T-helper 1 cell treated with Interleukin-12 subunit alpha and Interleukin-12 subunit beta and Interleukin-4 antibody, amounts not matched to agents 30 μg/mL and 1 μg/mL, for 36 hours (primary cell): ENCODE data around the gene NAALADL2.

Source experiments
- H3K27ac Mint-ChIP-seq: one replicate; pipeline ENCODE4 v1.8.0; 2021; ENCODE audit warnings: mild to moderate bottlenecking, mixed read lengths
- H3K27me3 Mint-ChIP-seq: one replicate; pipeline ENCODE4 v1.8.0; 2021; ENCODE audit warnings: low read depth, mixed read lengths
- H3K36me3 Mint-ChIP-seq: one replicate; pipeline ENCODE4 v1.8.0; 2021; ENCODE audit warnings: low read depth, mixed read lengths
- H3K4me1 Mint-ChIP-seq: one replicate; pipeline ENCODE4 v1.8.0; 2021; ENCODE audit warnings: low read depth, mixed read lengths
- H3K4me3 Mint-ChIP-seq: one replicate; pipeline ENCODE4 v1.8.0; 2021; ENCODE audit warnings: mild to moderate bottlenecking, moderate library complexity, mixed read lengths
- H3K9me3 Mint-ChIP-seq: one replicate; pipeline ENCODE4 v1.8.0; 2021; ENCODE audit warnings: mixed read lengths

NAALADL2 gene

GRCh38 chr3:174938102-174938501 is 79.0 kb downstream of the NAALADL2 start:
- H3K4me1 Mint-ChIP-seq, result no peaks in the 10 kb centered on the region
- H3K36me3 Mint-ChIP-seq, result no peaks in the 10 kb centered on the region
- no peaks in the 10 kb centered on the region for H3K27me3 Mint-ChIP-seq
- no peak overlapping the region for H3K27ac Mint-ChIP-seq
- H3K4me3 Mint-ChIP-seq, result no peak overlapping the region
- peaks cover 4% of the 10 kb centered on the region for H3K9me3 Mint-ChIP-seq

GRCh38 chr3:174940151-174940550 is 81.0 kb downstream of the NAALADL2 start:
- no peak overlapping the region for H3K4me3 Mint-ChIP-seq
- no peaks in the 10 kb centered on the region for H3K27me3 Mint-ChIP-seq
- no peak overlapping the region for H3K27ac Mint-ChIP-seq
- no peaks in the 10 kb centered on the region for H3K4me1 Mint-ChIP-seq
- H3K9me3 Mint-ChIP-seq, result peaks cover 4% of the 10 kb centered on the region
- no peaks in the 10 kb centered on the region for H3K36me3 Mint-ChIP-seq

- no peaks in the 10 kb centered on the region for H3K27me3 Mint-ChIP-seq
- no peak overlapping the region for H3K4me3 Mint-ChIP-seq
- no peak overlapping the region for H3K27ac Mint-ChIP-seq
- H3K36me3 Mint-ChIP-seq, result no peaks in the 10 kb centered on the region
- peaks cover 4% of the 10 kb centered on the region for H3K9me3 Mint-ChIP-seq
- H3K4me1 Mint-ChIP-seq, result no peaks in the 10 kb centered on the region
These were observed 86.1 kb downstream of the NAALADL2 start for GRCh38 chr3:174945276-174945675.

DNA sequence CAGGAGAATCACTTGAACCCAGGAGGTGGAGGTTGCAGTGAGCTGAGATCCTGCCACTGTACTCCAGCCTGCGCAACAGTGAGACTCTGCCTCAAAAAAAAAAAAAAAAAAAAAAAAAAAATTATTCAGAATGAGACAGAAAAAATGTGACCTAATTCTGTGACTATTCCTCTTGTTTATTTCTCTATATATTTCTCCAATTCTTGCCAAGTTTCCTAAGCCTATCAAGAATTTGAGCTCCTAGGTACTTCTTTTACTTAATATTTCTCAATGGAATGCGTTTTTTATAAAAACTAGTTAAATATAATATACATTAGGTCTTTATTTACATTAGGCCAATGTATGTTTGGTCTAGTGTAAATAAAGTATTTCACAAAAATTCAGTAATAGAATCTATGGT is 86.8 kb downstream of the NAALADL2 start:
- no peaks in the 10 kb centered on the region for H3K4me1 Mint-ChIP-seq
- H3K27ac Mint-ChIP-seq, result no peak overlapping the region
- H3K9me3 Mint-ChIP-seq, result peaks cover 4% of the 10 kb centered on the region
- H3K36me3 Mint-ChIP-seq, result no peaks in the 10 kb centered on the region
- no peaks in the 10 kb centered on the region for H3K27me3 Mint-ChIP-seq
- no peak overlapping the region for H3K4me3 Mint-ChIP-seq

GRCh38 chr3:174949523-174949922 is 90.4 kb downstream of the NAALADL2 start:
- Mint-ChIP-seq H3K4me3 (no peak overlapping the region), H3K27me3 (no peaks in the 10 kb centered on the region), H3K4me1 (no peaks in the 10 kb centered on the region), H3K9me3 (no peaks in the 10 kb centered on the region), H3K27ac (no peak overlapping the region), H3K36me3 (no peaks in the 10 kb centered on the region)

- H3K36me3 Mint-ChIP-seq, result no peaks in the 10 kb centered on the region
- H3K27me3 Mint-ChIP-seq, result no peaks in the 10 kb centered on the region
- no peaks in the 10 kb centered on the region for H3K4me1 Mint-ChIP-seq
These were observed 91.9 kb downstream of the NAALADL2 start for GRCh38 chr3:174951034-174951433.

DNA sequence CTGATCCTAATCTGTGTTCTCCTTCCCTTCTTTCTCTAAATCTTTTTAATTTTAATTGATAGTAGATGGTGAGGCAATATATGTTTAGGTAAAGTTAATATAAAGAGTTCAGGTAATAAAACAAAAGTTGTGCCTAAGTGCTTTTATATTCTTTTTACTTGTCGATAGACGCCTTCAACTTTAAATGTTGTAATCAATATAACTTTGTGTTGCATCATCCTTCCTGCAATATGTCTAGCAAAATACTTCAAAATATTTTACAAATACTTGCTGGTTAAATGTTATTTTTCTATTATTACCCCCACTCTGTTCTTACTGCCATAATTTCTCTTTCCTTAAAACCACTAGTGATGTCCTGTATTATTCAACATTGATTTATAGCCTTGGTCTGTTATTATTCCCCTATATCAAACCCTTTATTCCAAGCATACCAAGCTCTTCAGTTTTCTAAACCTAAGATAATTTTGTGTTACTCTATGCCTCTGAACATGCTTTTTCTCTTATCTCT is 92.4 kb downstream of the NAALADL2 start:
- Mint-ChIP-seq H3K9me3 (no peaks in the 10 kb centered on the region), H3K27me3 (no peaks in the 10 kb centered on the region), H3K4me3 (no peak overlapping the region), H3K4me1 (no peaks in the 10 kb centered on the region), H3K27ac (no peak overlapping the region), H3K36me3 (no peaks in the 10 kb centered on the region)

More at GRCh38 chr3:174951034-174951433, 91.9 kb downstream of the NAALADL2 start:
- Mint-ChIP-seq H3K27ac (no peak overlapping the region), H3K9me3 (no peaks in the 10 kb centered on the region), H3K4me3 (no peak overlapping the region)

- Mint-ChIP-seq H3K36me3 (no peaks in the 10 kb centered on the region), H3K27ac (no peak overlapping the region), H3K27me3 (no peaks in the 10 kb centered on the region), H3K9me3 (no peaks in the 10 kb centered on the region), H3K4me1 (no peaks in the 10 kb centered on the region), H3K4me3 (no peak overlapping the region)
These were observed 93.9 kb downstream of the NAALADL2 start for GRCh38 chr3:174953068-174953467.

- H3K9me3 Mint-ChIP-seq, result no peaks in the 10 kb centered on the region
- no peaks in the 10 kb centered on the region for H3K27me3 Mint-ChIP-seq
- no peaks in the 10 kb centered on the region for H3K4me1 Mint-ChIP-seq
- no peak overlapping the region for H3K4me3 Mint-ChIP-seq
- H3K36me3 Mint-ChIP-seq, result no peaks in the 10 kb centered on the region
- no peak overlapping the region for H3K27ac Mint-ChIP-seq
These were observed 96.4 kb downstream of the NAALADL2 start for GRCh38 chr3:174955513-174956016.

DNA sequence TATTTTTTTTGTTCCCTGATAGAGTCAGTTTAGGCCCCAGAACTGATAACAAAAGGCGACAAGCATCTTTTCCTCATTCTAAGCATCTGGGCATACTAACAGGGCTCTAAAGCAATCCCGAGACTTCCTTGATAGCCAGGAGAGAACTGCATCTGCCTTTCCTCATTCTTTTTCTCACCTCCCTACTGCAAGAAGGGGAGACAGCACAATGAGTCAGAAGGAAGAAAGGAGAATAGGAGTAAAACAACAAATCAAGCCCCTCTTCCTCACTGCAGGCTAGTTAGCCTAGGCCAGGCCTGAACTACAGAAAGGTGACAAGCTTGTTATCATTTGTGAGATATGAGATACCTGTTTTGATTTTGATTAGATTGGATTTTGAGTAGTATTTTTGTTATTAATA is 97.9 kb downstream of the NAALADL2 start:
- Mint-ChIP-seq H3K36me3 (no peaks in the 10 kb centered on the region), H3K27me3 (no peaks in the 10 kb centered on the region), H3K27ac (no peak overlapping the region), H3K4me3 (no peak overlapping the region), H3K4me1 (no peaks in the 10 kb centered on the region), H3K9me3 (no peaks in the 10 kb centered on the region)

DNA sequence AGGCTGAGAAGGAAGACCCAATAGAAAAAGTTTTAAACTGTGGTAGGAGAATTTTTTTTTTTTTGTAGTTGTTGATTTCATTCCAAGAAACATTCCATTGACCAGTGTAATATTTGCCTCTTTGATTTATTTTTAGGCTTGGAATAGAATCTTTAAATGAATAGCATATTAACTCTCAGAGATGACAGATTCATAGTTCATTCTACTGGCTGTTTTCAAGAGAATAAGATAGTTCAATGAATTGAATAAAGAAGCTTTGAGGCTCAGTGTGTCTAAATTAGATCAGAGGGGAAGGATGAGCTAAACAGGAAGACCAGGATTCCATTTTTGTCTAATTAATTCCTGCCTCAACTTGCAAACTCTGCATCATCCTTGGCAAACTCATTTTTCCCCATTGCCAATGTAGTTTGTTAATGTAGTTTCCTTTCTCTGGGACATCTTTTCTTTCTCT is 98.4 kb downstream of the NAALADL2 start:
- Mint-ChIP-seq H3K27ac (no peak overlapping the region), H3K4me3 (no peak overlapping the region), H3K9me3 (no peaks in the 10 kb centered on the region), H3K36me3 (no peaks in the 10 kb centered on the region), H3K27me3 (no peaks in the 10 kb centered on the region), H3K4me1 (no peaks in the 10 kb centered on the region)

DNA sequence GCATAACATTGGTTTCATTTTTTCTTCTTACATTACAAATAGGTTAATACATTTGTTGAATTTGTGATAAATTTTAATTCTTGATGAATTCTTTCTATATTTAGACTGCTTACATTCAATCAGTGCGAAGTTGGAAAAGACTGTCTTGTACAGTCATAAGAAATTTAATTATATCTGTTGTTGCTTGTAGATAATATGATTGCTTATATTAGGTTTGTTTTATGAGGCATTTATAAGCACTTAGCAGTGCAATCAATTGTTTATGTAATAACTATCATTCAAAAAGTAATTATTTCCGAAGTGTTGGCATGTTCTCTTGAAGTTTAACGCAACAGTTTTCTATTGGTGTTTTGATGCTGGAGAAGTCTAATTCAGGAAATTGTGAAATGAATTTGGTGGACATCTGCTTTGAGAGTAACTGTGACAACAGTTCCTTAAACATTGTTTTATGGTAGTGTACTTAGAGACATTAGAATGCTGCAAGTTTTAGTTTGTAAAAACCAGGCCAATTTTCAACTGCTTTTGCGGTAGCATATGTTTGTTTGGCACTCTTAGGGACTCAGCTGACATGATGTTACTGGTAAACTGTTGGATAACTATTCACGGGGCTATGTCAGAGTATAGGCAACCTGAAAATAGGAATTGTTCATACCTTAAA is 99.7 kb downstream of the NAALADL2 start:
- H3K27ac Mint-ChIP-seq, result no peak overlapping the region
- H3K4me3 Mint-ChIP-seq, result no peak overlapping the region
- H3K36me3 Mint-ChIP-seq, result no peaks in the 10 kb centered on the region
- no peaks in the 10 kb centered on the region for H3K27me3 Mint-ChIP-seq
- H3K9me3 Mint-ChIP-seq, result no peaks in the 10 kb centered on the region
- H3K4me1 Mint-ChIP-seq, result no peaks in the 10 kb centered on the region

DNA sequence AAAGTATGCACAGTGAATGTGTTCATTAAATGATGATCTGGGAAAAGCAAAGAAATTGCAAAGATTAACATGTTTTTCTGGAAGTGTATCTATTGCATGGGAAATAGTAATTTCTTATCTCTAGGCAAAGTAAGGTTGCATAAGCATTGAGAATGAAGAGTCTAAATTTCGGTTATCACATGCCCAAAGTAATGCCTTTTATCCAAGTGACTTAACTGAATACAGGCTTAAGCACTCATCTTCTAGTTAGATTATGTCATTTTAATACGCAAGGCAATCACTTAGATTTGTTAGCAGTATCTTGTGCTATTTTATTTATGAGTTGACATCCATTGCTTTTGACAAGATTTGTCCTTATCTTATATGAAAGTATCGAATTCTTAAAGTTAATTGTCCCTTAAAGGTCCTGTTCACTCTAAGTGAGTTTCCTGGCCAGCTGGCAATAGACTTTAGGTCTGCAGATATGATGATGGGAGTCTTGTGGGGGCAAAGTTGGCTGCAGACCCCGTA is 100.5 kb downstream of the NAALADL2 start:
- Mint-ChIP-seq H3K27me3 (no peaks in the 10 kb centered on the region), H3K9me3 (no peaks in the 10 kb centered on the region), H3K4me1 (no peaks in the 10 kb centered on the region), H3K4me3 (no peak overlapping the region), H3K36me3 (no peaks in the 10 kb centered on the region), H3K27ac (no peak overlapping the region)

DNA sequence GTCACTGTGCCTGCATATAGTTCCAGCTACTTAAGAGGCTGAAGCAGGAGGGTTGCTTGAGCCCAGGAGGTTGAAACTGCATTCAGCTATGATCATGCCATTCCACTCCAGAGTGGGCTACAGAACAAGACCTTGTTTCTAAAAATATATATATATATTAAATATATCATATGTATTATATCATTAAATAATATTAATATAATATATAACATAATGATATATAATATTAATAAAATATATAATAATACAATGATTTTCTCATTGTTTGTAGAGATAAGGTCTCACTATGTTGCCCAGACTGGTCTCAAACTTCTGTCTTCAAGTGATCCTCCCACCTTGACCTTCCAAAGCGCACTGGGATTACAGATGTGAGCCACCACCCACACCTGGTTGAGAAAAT is 101.8 kb downstream of the NAALADL2 start:
- no peaks in the 10 kb centered on the region for H3K4me1 Mint-ChIP-seq

GRCh38 chr3:174973465-174973864 is 114.3 kb downstream of the NAALADL2 start:
- H3K27ac Mint-ChIP-seq, result no peak overlapping the region
- H3K4me1 Mint-ChIP-seq, result no peaks in the 10 kb centered on the region
- no peaks in the 10 kb centered on the region for H3K27me3 Mint-ChIP-seq
- H3K9me3 Mint-ChIP-seq, result no peaks in the 10 kb centered on the region
- H3K36me3 Mint-ChIP-seq, result no peaks in the 10 kb centered on the region
- H3K4me3 Mint-ChIP-seq, result no peak overlapping the region

More for the DNA sequence above, 101.8 kb downstream of the NAALADL2 start:
- no peak overlapping the region for H3K27ac Mint-ChIP-seq
- H3K9me3 Mint-ChIP-seq, result no peaks in the 10 kb centered on the region
- H3K4me3 Mint-ChIP-seq, result no peak overlapping the region
- no peaks in the 10 kb centered on the region for H3K36me3 Mint-ChIP-seq
- H3K27me3 Mint-ChIP-seq, result no peaks in the 10 kb centered on the region
